ENCODE results near the gene STT3B.
"Not testable (repeated sequence)": the region's sequence is repeated elsewhere in the genome, so short reads cannot be mapped to it uniquely, and the experiment has no call there.

Gene STT3B

DNA sequence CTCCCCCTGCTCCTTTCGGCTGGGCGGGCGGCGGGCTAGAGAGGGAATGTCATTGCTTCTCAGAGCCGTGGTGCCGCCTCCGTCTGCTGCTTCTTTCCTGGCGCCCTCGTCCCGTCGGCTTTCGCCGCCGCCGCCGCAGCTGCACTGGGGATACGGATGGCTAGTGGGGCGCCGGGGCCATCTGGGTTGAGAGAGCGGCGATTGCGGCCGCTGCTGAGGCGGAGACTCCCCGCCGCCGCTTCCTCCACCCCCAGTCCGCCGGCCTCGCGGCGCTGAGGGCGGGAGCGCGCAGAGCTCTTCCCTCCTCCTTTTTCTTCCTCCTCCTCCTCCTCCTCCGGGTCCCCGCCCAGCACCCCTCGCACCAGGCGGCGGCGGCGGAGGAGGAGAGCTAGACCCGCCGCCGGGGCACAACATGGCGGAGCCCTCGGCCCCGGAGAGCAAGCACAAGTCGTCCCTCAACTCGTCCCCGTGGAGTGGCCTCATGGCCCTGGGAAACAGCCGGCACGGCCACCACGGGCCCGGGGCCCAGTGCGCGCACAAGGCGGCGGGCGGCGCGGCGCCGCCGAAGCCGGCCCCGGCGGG lies at the start of gene STT3B:
Gene STT3B, plus strand, starts transcription at position 339 of the 582 bp plus-strand sequence. Its CDS starts 74 bp downstream, at position 413.
- DNase-seq = peak; percentile 87

DNA sequence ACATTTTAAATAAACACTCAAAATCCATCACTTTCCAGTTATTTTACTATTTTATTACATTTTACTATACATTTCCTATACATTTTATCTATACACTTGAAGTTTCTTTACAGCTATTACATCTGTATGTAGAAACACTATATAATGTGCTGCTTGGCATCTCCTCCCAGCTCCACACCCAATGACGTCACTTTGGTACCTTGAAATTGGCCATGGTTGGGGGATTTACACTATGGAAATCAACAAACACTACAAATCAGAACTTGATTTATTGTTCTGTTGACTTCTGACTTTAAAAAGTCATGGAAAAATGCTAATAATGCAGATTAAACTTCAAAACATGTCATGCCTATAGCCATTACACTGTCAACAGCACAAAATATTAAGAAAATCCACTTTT lies 48.9 kb upstream of the STT3B start:
- DNase-seq = no peak

DNA sequence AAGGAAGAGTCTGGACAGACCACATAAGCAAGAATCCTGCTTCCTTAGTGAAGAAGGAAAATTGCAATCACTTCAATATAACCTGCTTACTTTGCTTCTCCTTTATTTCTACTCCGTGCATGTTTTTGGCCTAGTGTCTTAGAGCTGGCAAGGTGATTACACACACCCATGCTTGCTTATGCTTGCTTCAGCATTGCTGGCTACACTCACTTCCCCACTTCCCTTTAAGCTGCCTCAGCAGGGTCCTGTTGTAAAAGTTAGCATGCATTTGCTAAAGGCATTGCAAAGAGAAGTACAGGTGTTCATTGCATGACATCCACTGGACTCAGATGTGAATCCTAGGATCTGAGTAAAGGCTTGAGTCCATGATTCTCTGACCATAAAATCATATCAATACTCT lies 47.5 kb upstream of the STT3B start:
- no peak for DNase-seq

DNA sequence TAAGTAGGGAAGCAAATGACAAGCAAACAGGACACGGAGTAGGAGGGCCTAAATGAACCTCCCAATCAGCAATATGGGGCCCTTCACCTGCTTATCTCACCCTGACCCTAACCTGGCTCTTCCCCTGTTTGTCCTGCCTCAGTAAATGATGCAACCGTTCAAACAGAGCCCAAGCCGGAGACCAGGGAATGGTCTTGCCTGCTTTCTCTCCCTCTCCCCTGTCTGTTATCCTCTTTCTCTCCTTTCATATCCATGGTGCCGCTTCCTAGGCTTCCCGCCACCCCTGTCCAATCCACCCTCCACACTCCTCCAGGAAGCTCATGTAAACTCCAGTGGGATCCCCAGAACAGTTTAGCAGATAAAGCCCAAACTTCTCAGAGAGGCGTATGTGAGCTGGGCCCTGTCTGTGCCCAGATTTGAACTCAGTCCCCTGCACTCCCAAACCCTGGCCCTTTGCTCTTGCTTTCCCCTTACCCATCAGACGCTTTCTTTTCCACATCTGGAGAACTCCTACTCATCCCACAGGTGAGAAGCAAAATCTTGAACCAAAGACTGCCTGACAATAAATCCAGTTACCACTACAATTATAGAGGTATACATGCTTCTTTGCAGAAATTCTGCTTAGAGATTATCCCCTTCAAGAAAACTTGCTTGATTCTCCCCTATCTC lies 45.7 kb upstream of the STT3B start:
- DNase-seq = no peak

DNA sequence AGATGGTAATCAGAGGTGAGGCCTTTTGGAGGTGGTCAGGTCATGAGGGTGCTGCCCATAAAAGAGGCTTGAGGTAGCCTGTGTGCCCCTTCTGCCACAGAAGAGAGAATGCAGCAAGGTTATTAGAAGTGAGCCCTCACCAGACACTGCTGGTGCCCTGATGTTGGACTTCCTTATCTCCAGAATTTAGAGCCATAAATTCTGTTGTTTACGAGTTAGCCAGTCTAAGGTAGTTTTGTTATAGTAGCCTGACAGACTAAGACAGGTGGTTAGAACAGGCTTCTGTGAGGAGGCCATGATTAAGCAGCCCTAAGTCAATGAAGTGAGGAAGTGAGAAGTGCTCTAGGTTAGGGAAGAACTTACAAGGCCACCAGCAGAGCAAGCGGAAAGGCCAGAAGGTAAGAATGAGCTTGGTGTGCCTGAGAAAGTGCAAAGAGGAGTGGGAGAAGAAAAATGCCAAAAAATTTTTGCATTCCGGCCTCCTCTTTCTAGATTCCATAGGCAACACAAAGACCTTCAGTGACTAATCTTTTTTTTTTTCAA lies 44.2 kb upstream of the STT3B start:
- DNase-seq = no peak

DNA sequence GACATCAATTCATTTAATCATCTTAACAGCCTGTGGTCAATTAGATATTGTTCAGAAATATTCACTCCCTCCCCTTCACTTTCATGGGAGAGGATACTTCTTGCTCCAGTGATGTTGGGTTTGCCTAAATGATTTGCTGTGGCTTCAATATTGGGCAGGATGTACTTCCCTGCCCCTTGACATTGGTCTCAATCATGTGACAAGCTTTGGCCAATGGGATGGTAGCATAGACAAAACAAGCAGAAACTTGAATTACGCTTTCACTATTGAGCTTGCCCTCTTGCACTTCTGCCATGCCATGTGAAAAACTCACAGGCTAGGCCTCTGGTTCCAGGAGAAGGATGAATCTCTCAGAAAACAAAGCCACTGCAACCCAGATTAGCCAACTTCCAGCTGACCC lies 42.2 kb upstream of the STT3B start:
- no peak for DNase-seq

DNA sequence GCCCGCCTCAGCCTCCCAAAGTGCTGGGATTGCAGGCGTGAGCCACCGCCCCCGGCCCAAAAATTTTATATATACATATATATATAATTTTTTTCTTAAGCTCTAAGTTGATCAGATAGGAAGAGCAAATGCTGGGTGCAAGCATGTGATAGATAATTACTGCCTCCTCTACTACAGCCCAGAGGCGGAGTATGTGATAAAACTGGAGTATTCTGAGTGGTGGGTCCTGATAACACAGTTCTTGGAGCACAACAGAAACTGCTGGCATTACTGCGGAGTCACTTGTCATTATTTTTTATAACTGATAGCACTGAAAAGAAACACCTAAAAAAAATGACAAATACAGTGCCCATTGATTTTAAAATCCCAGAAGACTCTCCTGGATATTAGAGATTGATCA lies 41.1 kb upstream of the STT3B start:
- DNase-seq = no peak

DNA sequence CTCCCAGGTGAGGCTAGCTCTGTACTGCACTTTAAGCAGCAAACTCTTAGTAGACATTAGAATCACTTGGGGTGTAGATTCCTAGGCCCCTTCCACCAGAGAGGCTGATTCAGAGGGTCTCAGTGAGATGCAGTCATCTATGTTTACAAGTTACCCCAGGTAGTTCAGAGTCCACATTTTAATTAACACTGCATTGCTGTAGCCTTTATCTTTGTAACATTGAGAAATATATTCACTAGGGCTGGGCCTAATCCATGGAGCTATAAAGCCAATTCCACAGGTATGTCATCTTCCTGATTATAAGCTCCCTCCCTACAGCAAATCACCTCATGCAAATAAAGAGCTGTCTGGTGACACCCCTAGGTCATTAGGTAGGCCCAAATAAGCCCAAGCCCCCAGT lies 39.6 kb upstream of the STT3B start:
- DNase-seq = no peak

DNA sequence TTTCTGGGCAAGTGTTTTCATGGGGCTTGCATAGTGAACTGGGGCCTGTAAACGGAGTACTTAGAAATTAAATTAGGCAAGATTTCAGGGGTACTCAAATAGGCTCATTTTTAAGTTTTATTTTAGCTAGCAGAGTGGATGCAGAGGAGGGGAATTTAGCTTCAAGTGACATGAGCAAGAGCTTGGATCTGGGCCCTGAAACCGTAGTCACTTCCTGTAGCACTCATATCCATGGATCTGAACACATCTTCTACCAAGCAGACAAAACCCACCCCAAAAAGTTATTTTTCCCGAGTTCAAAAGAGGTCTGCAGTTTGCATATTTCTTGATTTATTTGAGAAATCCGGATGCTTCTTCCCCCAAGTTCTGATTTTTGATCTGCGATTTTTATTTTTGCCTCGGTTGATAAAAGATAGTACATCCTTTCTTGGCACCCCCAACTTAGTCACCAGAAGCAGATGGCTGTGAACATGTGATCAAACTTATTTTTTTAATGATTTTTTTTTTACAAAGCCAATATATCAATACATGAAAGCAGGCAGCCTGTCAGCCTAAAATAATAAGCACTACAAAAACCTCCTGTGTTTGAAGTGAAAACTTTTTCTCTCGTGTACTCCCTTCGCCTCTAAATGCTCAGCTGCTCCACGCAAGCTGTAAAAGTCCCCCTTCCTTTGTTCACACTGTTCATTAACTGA lies 36.6 kb upstream of the STT3B start:
- no peak for DNase-seq

DNA sequence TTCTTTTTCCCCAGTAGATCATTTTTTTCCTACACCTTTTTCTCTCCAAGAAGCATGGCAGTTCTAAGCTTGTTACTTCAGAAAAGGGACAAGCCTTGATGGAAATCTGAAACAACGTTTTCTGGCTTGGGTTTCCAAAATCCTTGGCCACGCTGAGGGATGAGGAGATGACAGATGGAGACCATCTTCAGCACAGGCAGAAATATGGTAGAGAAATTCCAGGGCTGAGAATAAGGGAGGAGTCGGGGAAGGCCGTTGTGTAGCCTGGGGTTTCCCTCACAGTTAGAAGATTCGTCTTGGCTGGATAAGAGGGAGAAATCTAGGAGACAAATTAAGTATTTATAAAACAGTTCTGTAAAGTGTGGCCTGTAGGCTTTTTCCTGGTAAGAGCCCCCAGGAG lies 33.9 kb upstream of the STT3B start:
- no peak for DNase-seq

DNA sequence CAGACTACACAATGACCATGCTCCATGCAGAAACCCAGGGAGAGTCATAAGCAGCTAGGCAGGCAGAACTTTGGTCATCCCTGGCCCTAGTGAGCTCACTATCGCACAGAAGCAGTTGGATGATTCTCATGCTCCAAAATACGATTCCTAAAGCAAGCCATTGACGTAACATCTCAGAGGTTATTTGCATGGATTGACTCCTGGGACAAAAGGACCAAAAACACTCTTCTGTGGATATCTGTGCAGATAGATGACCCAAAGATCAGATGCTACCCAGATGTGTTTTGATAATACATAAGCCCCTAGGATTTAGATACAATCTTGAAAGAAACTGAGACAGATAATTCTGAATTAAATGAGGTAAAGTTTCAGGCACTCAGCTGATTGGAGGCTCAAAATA lies 33.4 kb upstream of the STT3B start:
- DNase-seq = no peak

DNA sequence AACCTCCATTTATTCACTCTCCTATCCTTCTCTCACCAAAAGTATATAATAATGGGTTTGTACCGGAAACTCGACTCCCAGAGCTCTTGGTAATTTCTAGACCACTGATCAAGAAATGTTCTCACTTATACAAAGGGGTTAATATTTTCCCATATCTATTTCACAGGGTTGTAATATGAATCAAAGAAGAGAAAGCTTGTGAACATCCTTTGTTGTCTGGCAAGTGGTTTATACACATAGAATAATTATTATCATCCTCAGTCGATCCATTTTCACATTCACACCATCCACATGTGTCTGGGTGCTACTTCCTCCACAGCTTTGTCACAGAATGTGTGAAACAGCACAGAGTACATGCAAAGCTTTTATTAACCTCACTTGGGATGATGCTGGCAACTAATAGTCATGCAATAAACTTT lies 29.9 kb upstream of the STT3B start:
- no peak for DNase-seq

DNA sequence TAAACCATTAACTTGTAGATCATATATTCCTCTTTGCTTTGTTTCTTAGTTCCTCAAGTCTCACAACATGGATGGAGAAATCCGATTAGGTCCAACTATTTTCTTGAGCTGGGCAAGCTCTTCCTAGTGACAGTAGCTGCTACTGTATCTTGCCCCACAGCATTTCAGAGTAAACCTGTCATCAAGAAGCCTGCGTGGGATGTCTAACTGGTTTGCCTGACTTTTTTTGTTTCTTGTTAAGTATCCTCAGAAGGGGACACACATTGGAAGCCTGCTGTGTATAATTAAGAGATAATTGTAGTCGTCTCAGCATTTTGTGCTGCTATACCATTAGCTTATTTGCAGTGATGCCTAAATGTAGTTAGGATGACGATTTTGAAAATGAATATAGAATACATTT lies 29.3 kb upstream of the STT3B start:
- no peak for DNase-seq

DNA sequence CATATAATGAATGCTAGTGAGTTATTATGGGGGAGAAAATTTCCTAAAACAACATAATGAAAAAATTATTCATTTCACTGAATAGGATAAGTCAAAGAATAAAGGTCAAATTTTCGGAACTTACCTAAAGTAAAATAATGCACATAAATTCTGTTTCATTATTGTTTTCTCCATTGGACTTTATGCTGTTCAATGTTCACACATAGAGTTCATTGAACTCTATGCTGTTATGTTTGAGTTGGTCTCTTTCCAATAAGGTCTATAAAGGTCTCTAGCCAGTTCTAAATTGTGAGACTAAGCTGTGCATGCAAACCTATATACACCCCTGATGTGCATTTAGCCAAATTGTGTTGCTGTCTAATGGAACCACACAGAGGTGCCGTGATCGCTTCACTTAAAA lies 28.5 kb upstream of the STT3B start:
- DNase-seq = no peak

DNA sequence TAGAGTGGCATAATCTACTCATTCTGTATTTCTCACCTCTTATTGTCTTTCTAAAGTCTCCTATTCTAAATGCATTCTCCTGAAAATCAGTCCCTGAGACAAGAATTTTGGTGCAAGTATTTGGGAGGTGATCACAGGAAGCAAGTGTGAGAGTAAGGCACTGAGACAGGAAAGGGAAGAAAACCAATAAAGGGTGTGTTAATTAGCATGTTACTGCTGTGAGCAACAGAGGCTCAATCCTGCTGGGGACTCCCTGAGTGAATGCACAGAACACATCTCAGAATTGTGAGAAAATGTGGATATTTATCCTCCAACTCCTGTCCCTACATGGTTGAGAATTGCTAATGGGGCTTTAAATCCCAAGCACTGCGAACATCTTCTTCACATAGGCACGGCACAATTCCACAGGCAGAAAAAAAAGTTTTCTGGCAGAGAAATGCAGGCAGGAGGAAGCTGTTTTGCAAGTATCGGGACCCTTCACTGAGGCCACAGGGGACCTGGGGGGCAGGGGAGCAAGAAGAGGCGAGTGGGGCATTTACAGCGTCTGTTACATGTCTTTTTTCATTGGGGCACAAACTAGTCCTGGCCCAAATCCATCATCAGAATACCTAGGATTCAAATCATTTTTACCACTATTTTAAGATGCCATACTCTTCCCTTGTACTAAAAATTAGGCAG lies 27.2 kb upstream of the STT3B start:
- no peak for DNase-seq

DNA sequence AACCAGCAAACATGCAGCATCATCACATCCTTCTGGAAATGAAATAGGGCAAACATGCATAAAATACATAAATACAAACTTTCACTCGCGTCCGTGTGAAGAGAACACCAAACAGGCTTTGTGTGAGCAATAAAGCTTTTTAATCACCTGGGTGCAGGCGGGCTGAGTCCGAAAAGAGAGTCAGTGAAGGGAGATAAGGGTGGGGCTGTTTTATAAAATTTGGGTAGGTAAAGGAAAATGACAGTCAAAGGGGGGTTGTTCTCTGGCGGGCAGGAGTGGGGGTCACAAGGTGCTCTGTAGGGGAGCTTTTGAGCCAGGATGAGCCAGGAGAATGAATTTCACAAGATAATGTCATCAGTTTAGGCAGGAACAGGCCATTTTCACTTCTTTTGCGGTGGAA lies 26.2 kb upstream of the STT3B start:
- not testable (repeated sequence) for DNase-seq

DNA sequence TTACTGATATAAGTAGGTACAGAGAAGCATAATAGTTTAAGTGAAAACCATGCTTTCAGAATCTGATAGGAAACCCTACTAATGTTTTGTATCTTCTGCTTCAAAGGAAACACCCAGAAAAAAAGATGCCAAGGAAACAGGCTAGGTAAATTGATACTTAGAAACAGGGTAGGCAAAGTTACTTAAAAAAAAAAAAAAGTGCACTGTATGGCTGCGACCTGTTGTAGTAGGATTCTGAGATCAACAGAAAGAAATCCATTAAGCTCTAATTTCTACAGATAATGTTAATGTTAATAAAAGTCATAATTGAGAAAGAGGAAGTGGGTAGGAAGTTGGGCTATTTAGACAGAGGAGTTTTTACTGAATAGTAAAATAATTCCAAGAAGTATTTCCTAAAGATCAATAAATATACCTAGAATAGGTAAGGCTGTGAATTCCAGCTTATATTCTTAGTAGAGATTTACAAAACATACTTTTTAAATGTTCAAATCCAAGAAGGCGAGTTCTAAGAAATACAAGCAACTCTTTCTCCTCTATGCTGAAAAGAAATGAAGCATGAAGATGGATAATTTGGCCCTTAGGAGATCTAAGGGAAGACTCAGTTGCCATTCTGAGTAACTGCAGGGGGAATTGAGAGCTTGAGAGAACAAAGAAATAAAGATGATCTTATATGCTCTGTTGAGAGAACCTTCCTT lies 24.1 kb upstream of the STT3B start:
- no peak for DNase-seq

DNA sequence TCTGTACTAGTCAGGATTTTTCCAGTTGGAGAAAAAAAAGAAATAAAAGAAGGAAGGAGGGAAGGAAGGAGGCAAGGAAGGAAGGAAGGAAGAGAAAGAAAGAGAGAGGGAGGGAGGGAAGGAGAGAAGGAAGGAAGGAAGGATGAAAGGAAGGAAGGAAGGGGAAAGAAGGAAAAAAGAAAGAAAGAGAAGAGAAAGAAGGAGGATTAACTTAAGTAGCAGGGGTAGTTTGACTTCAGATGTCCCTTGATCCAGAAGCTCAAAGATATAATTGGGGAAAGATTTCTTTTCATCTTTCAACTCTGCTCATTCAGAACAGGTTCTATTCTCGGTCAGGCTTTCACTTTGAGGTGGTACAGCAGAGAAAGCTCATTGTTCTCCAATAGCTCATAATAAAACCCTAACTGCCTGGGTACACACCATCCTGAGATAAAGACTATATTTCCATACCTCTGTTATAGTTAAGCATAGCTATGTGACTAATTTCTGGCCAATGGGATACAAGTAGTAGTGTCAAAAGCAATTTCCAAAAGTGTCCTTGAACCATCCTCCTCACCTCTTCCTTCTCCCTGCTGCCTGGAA lies 23.5 kb upstream of the STT3B start:
- no peak for DNase-seq

DNA sequence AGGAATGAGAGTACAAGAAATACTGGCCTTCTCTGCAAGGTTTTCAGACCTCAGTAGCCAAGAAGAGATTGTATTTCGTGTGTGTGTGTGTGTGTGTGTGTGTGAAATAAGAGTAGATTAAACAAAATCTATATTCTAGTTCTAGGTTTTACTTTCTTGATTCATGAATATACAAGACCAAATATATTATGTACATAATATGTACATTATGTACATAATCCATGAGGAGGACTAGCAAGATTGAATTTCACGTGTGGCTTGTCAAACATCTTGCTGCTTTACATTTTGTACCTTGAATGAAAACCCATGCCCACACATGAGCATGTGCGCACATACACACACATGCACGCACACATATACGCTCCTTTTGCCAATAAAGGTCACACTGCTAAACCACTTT lies 18.2 kb upstream of the STT3B start:
- no peak for DNase-seq

DNA sequence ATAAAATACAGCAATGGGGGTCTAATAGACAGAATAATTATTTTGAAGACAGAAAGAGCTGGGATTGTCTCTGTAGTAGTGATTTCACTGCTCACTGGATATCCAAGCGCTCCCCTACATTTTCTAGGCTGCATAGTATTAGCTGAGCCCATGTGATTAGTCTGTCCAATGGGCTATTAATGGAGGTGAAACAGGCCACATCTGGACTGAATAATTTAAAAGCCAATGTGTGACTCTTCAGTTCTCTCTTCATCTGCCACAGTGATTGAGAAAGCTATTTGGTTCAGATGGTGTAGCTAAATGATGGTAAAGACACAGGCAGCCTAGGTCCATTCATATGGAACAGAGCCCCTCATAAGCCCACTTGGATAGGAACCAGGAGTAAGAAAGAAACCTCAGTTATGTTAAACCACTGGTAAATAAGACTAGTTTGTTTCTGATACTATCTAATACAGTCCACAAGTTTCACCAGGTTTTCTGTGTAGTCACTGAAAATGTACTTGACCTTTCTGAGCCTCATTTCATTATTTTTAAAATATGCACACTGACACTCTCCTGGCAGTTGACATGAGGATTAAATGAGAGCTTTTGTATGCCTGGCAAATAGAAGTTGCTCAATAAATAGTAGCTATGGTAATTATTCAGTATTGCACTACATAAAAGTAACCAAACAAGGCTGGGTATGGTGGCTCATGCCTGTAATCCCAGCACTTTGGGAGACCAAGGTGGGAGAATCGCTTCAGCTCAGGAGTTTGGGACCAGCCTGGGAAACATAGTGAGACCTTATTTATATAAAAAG lies 17.0 kb upstream of the STT3B start:
- DNase-seq = no peak

DNA sequence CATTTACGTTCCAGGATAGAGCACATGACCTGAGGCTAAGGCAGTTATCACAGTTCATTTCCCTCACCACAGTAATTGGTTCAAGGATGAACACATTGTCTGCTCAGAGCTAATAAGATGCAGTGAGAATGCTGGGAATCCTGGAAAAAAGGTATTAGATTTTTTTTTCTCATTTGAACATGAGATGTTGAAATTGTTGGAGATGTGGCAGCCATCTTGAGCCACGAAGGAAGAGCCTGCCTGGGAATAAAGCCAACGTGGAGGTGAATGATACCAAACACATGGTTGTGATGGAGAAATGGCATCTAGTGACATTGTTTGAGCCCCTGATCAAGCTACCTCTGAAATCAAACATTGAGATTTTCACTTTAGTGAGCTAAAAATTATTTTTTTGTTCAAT lies 16.0 kb upstream of the STT3B start:
- DNase-seq = no peak

DNA sequence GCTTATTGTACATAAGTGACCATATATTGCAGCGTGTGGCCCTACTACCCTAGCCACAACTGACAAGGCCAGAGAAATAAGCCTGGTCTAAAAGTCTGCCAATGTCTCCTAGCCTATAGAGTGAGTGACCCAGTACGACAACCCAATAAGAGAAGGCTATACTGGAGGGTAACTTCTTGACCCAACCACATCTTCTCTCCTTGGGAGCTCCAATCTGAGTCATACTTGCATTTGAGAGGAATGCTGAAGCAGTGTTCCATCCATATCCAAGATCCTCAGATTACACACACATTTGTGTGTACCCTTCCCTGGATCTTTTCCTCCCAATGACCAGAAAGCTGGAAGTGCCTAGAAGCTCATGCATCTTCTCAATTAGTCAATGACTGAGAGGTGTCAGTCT lies 11.3 kb upstream of the STT3B start:
- no peak for DNase-seq
